IPS DF 6.9 (cell line): Measurements from ENCODE around the gene SNU13.
"Not testable (repeated sequence)": the region's sequence is repeated elsewhere in the genome, so short reads cannot be mapped to it uniquely, and the experiment has no call there.

Experiments used
- DNase-seq: peaks from one replicate; pipeline ENCODE4 v3.0.0-alpha.2; 2013; ENCODE audit warnings: low read depth, low spot score
- H3K27ac ChIP-seq: one replicate; pipeline ENCODE4 v1.5.1; 2013; ENCODE audit warnings: low read length, control low read depth
- H3K27me3 ChIP-seq: 2 replicates; pipeline ENCODE4 v1.6.1; 2013; ENCODE audit warnings: mild to moderate bottlenecking, low read length; ENCODE audit not compliant: control insufficient read depth, insufficient read depth
- H3K36me3 ChIP-seq: 2 replicates; pipeline ENCODE4 v1.6.1; 2013; ENCODE audit warnings: low read length; ENCODE audit not compliant: control insufficient read depth, insufficient read depth
- H3K4me1 ChIP-seq: 2 replicates; pipeline ENCODE4 v1.6.1; 2013; ENCODE audit warnings: low read length; ENCODE audit not compliant: control insufficient read depth, insufficient read depth
- H3K4me3 ChIP-seq: 2 replicates; pipeline ENCODE4 v1.5.1; 2013; ENCODE audit warnings: mild to moderate bottlenecking, low read length
- H3K9me3 ChIP-seq: 2 replicates; pipeline ENCODE4 v1.6.1; 2013; ENCODE audit warnings: low read length, inconsistent platforms; ENCODE audit not compliant: control insufficient read depth, insufficient read depth
- WGBS: extraction: QIAGEN DNeasy Blood & Tissue Kit; methylation state at CpG from one replicate; pipeline ENCODE4 v1.1.7; 2013; ENCODE audit warnings: mixed read lengths, missing lambda C conversion rate; ENCODE audit not compliant: insufficient read length, insufficient coverage; 5-methylcytosine and 5-hydroxymethylcytosine counted together

Gene SNU13

GRCh38 chr22:41682033-41682807 is 6.4 kb downstream of the SNU13 start:
- DNase-seq, result no peak
- WGBS, result no CpG with 5 or more reads among the region's 50 CpGs
- H3K36me3 ChIP-seq, result peaks cover 9% of the 10 kb centered on the region; the same call in 1 of the 2 replicates
- peak overlapping the region; percentile 56; the same call in 1 of the 2 replicates for H3K4me3 ChIP-seq
- H3K27me3 ChIP-seq, result no peaks in the 10 kb centered on the region
- no peak overlapping the region for H3K27ac ChIP-seq
- no peaks in the 10 kb centered on the region for H3K9me3 ChIP-seq
- no peaks in the 10 kb centered on the region for H3K4me1 ChIP-seq

GRCh38 chr22:41681616-41682015 is 7.1 kb downstream of the SNU13 start:
- no peak for DNase-seq
- H3K27ac ChIP-seq, result no peak overlapping the region
- H3K4me3 ChIP-seq, result peak overlapping the region; percentile 56; the same call in 1 of the 2 replicates
- no CpG with 5 or more reads among the region's 14 CpGs for WGBS
- H3K9me3 ChIP-seq, result no peaks in the 10 kb centered on the region
- no peaks in the 10 kb centered on the region for H3K4me1 ChIP-seq
- peaks cover 9% of the 10 kb centered on the region; the same call in 1 of the 2 replicates for H3K36me3 ChIP-seq
- H3K27me3 ChIP-seq, result no peaks in the 10 kb centered on the region

- no CpG with 5 or more reads among the region's 4 CpGs for WGBS
- Histone ChIP-seq H3K27ac (no peak overlapping the region), H3K9me3 (no peaks in the 10 kb centered on the region), H3K36me3 (peaks cover 16% of the 10 kb centered on the region; the same call in 1 of the 2 replicates), H3K4me3 (no peak overlapping the region), H3K27me3 (no peaks in the 10 kb centered on the region), H3K4me1 (no peaks in the 10 kb centered on the region)
- no peak for DNase-seq
Measured at GRCh38 chr22:41676134-41676533, 12.5 kb downstream of the SNU13 start.

- Histone ChIP-seq H3K27me3 (no peaks in the 10 kb centered on the region), H3K27ac (no peak overlapping the region), H3K4me1 (no peaks in the 10 kb centered on the region), H3K36me3 (peaks cover 13% of the 10 kb centered on the region; the same call in 1 of the 2 replicates), H3K4me3 (no peak overlapping the region), H3K9me3 (no peaks in the 10 kb centered on the region)
- WGBS, result no CpG with 5 or more reads among the region's 12 CpGs
- no peak for DNase-seq
Measured at GRCh38 chr22:41674846-41675340, 13.8 kb downstream of the SNU13 start.

GRCh38 chr22:41672780-41673509 is 15.7 kb downstream of the SNU13 start:
- no peak overlapping the region for H3K27ac ChIP-seq
- WGBS, result no CpG with 5 or more reads among the region's 6 CpGs
- peaks cover 8% of the 10 kb centered on the region; the same call in 1 of the 2 replicates for H3K36me3 ChIP-seq

GRCh38 chr22:41672096-41672495 is 16.6 kb downstream of the SNU13 start:
- not testable (repeated sequence) for DNase-seq, H3K4me3 ChIP-seq, H3K27ac ChIP-seq, H3K27me3 ChIP-seq, H3K36me3 ChIP-seq, H3K4me1 ChIP-seq, H3K9me3 ChIP-seq
- WGBS, result no CpG with 5 or more reads among the region's 10 CpGs

More at GRCh38 chr22:41672780-41673509, 15.7 kb downstream of the SNU13 start:
- H3K9me3 ChIP-seq, result no peaks in the 10 kb centered on the region
- H3K4me3 ChIP-seq, result no peak overlapping the region
- H3K4me1 ChIP-seq, result no peaks in the 10 kb centered on the region
- no peak for DNase-seq
- H3K27me3 ChIP-seq, result no peaks in the 10 kb centered on the region

GRCh38 chr22:41668971-41669911 is 19.4 kb downstream of the SNU13 start:
- no peaks in the 10 kb centered on the region for H3K4me1 ChIP-seq
- WGBS, result no CpG with 5 or more reads among the region's 21 CpGs
- no peak overlapping the region for H3K27ac ChIP-seq
- no peaks in the 10 kb centered on the region for H3K27me3 ChIP-seq
- H3K4me3 ChIP-seq, result no peak overlapping the region
- no peak for DNase-seq
- H3K9me3 ChIP-seq, result no peaks in the 10 kb centered on the region
- H3K36me3 ChIP-seq, result peaks cover 5% of the 10 kb centered on the region; the same call in 1 of the 2 replicates

- H3K36me3 ChIP-seq, result peaks cover 16% of the 10 kb centered on the region
- H3K27ac ChIP-seq, result no peak overlapping the region
- whole genome bisulfite sequencing, result no CpG with 5 or more reads among the region's 3 CpGs
Measured at GRCh38 chr22:41664951-41665350, 23.7 kb downstream of the SNU13 start.

GRCh38 chr22:41664490-41664889 is 24.2 kb downstream of the SNU13 start:
- Histone ChIP-seq H3K27ac (no peak overlapping the region), H3K36me3 (peaks cover 20% of the 10 kb centered on the region), H3K4me3 (no peak overlapping the region), H3K27me3 (no peaks in the 10 kb centered on the region), H3K4me1 (no peaks in the 10 kb centered on the region), H3K9me3 (no peaks in the 10 kb centered on the region)
- no peak for DNase-seq

More at GRCh38 chr22:41664951-41665350, 23.7 kb downstream of the SNU13 start:
- Histone ChIP-seq H3K4me1 (no peaks in the 10 kb centered on the region), H3K9me3 (no peaks in the 10 kb centered on the region), H3K4me3 (no peak overlapping the region), H3K27me3 (no peaks in the 10 kb centered on the region)
- no peak for DNase-seq

GRCh38 chr22:41663594-41663993 is 25.1 kb downstream of the SNU13 start:
- not testable (repeated sequence) for H3K27me3 ChIP-seq, H3K27ac ChIP-seq, DNase-seq, H3K4me1 ChIP-seq, H3K9me3 ChIP-seq, H3K4me3 ChIP-seq
- WGBS, result no CpG with 5 or more reads among the region's 9 CpGs
- peaks cover 23% of the 10 kb centered on the region for H3K36me3 ChIP-seq
